Adrenal gland (tissue), 5 donors: ENCODE measurements around the gene APH1A.

Experiments used
- CTCF ChIP-seq, 6 experiments: fragments of 450-650 bp in 4 of 6; fragments of 200-600 bp in 2 of 6; sonication (generic) in 1 of 6; IDR thresholded peaks; 1 replicate in 5 of 6; 2 replicates in 1 of 6; pipeline versions ENCODE4 v1.5.1 to v1.8.0; 2016 to 2021; ENCODE audit warnings: antibody characterized with exemption in 6 of 6, mild to moderate bottlenecking in 2 of 6, moderate library complexity in 1 of 6
- POLR2A ChIP-seq, 2 donors: fragments of 450-650 bp; IDR thresholded peaks; one replicate each; pipeline ENCODE4 v1.6.1; 2017; ENCODE audit warnings: antibody characterized with exemption in 2 of 2, mild to moderate bottlenecking in 2 of 2, moderate library complexity in 1 of 2
- donor health status: DM: no; HTN: no; CAD: no.

GRCh38 chr1:150302902-150303301 is 34.1 kb upstream of the APH1A start:
- TF ChIP-seq POLR2A (IDR thresholded peaks at IDR 0.05) (no peak), CTCF (IDR thresholded peaks at IDR 0.05) (no peak)
